ENCODE results near the gene UNC5C. TPM values are rescaled to one million over a fixed set of nuclear protein-coding genes. Genes with fewer than 3 reads are reported as not detected.

UNC5C gene
- total RNA-seq, 1 donor from 2014 or later = not detected

DNA sequence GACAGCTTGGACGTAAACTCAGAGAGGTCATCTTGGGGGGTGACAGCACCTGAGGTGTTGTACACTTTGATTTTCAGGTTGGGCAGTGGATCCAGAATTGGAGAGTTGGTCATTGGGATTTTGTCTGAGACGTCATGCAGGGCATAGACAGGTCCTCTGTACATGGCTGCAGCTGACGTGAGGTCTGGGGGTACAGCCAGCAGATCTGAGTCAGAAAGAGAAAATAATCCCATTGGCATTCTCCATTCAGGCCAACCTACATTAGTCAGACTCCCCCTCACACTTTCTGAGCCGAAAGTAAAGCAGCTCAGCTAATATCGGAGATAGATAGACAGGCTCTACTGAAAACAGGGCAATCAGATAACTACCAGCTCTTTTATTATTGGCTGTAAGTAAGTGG lies 329.7 kb downstream of the UNC5C start:
- Histone ChIP-seq H3K27me3 (ENCODE audit: control insufficient read depth, insufficient read depth, low read length) (no peaks in the 10 kb centered on the region), H3K4me3 (ENCODE audit: low read depth, low read length) (no peak overlapping the region), H3K36me3 (ENCODE audit: control insufficient read depth, insufficient read depth, low read length) (no peaks in the 10 kb centered on the region)
- DNase-seq (ENCODE audit: low read depth) (no peak), FAIRE-seq (no peak)
- TF ChIP-seq, protein P1, sequence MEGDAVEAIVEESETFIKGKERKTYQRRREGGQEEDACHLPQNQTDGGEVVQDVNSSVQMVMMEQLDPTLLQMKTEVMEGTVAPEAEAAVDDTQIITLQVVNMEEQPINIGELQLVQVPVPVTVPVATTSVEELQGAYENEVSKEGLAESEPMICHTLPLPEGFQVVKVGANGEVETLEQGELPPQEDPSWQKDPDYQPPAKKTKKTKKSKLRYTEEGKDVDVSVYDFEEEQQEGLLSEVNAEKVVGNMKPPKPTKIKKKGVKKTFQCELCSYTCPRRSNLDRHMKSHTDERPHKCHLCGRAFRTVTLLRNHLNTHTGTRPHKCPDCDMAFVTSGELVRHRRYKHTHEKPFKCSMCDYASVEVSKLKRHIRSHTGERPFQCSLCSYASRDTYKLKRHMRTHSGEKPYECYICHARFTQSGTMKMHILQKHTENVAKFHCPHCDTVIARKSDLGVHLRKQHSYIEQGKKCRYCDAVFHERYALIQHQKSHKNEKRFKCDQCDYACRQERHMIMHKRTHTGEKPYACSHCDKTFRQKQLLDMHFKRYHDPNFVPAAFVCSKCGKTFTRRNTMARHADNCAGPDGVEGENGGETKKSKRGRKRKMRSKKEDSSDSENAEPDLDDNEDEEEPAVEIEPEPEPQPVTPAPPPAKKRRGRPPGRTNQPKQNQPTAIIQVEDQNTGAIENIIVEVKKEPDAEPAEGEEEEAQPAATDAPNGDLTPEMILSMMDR (IDR thresholded peaks at IDR 0.05; ENCODE audit: insufficient read depth, low read length, severe bottlenecking) = no peak

DNA sequence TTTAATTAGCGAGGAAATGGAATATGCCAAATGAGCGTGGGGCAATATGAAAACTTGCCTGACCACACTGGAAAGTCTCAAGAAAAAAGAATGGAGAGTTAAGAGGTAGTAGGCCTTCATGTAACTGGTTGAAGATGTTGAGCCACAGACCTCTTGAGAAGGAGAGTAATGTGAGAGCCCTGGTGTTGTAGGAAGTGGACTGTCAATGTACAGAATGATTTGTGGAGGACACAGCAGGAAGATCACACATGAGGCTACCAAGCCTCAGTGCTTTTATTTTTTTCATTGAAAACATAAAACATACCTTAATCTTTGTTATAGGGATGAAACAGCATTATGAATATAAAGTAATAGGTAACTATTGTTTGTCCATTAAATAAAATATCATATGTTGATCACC lies 331.6 kb downstream of the UNC5C start:
- Histone ChIP-seq H3K36me3 (ENCODE audit: control insufficient read depth, insufficient read depth, low read length) (no peaks in the 10 kb centered on the region), H3K27me3 (ENCODE audit: control insufficient read depth, insufficient read depth, low read length) (no peaks in the 10 kb centered on the region), H3K4me3 (ENCODE audit: low read depth, low read length) (no peak overlapping the region)
- no peak for FAIRE-seq
- TF ChIP-seq, protein P1 (IDR thresholded peaks at IDR 0.05; ENCODE audit: insufficient read depth, low read length, severe bottlenecking) = no peak
- DNase-seq (ENCODE audit: low read depth) = no peak

DNA sequence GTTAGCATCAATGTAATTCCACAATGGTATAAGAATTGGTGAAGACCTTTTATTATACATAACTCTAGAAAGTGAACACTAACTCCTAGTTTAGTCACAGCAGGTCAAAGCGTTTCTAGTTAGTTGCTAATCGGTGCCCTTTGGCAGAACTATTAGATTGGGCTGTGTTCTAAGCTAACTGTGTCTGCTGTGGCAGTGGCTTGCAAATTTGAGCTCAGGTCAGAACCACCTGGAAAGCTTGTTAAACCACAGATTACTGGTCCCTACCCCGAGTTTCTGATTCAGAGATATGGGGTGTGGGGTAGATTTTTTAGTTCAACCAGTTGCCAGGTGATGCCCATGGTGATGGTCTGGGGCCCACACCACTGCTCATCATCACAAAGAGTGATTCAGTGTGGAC lies 332.1 kb downstream of the UNC5C start:
- H3K4me3 ChIP-seq (ENCODE audit: low read depth, low read length) = no peak overlapping the region
- DNase-seq (ENCODE audit: low read depth) = no peak
- TF ChIP-seq, protein P1 (IDR thresholded peaks at IDR 0.05; ENCODE audit: insufficient read depth, low read length, severe bottlenecking) = no peak
- no peak for FAIRE-seq
- no peaks in the 10 kb centered on the region for H3K27me3 ChIP-seq (ENCODE audit: control insufficient read depth, insufficient read depth, low read length)
- H3K36me3 ChIP-seq (ENCODE audit: control insufficient read depth, insufficient read depth, low read length) = no peaks in the 10 kb centered on the region

DNA sequence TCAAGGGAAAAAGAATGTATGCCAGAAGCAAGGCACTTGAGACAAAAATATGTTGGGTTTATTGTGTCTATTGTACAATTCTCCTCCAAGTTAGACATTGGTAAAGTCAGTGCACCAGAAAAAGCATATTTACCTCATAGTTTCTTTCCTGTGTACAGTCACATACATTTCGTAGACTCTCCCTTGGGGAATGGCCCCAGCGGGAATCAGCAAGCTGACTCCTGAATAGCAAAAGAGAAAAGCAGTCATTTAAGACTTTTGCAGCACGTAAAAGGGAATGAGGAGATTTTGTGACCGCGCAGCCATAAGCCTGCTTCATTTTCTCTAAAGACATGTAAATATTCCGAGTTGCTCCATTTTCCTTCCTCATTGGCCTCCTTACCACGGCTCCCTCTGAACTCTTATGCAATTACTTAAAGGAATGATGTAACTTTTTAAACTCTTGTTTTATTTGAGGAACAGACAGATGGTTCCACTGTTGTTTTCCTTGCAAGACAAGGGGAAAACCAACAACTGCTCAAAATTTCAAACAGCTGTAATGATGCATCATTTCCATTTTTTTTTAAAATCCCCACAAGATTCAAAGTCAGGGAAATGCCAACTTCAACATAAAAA lies 332.7 kb downstream of the UNC5C start:
- FAIRE-seq (no peak), DNase-seq (ENCODE audit: low read depth) (no peak)
- no peaks in the 10 kb centered on the region for H3K36me3 ChIP-seq (ENCODE audit: control insufficient read depth, insufficient read depth, low read length)
- TF ChIP-seq, protein P1 (IDR thresholded peaks at IDR 0.05; ENCODE audit: insufficient read depth, low read length, severe bottlenecking) = no peak
- no peak overlapping the region for H3K4me3 ChIP-seq (ENCODE audit: low read depth, low read length)
- H3K27me3 ChIP-seq (ENCODE audit: control insufficient read depth, insufficient read depth, low read length) = no peaks in the 10 kb centered on the region

DNA sequence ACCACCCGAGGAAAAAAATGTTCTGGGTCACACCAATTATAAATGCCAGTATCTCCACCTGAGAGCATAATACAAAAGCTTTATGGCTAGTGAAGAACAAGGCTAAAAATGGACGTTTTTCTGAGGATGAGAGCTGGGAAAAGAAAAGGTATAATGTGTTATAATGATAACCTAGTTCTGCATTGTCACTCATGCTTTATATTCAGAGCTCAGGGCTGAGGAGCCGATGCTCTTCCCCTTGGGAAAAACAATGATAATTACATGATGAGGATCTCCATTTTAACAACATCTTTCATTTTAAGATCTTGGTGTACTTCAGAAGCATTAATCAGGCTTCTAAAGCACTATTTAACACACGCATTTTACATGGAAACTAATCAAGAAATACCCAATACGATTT lies 333.7 kb downstream of the UNC5C start:
- FAIRE-seq = no peak
- TF ChIP-seq, protein P1 (IDR thresholded peaks at IDR 0.05; ENCODE audit: insufficient read depth, low read length, severe bottlenecking) = no peak
- Histone ChIP-seq H3K4me3 (ENCODE audit: low read depth, low read length) (no peak overlapping the region), H3K27me3 (ENCODE audit: control insufficient read depth, insufficient read depth, low read length) (no peaks in the 10 kb centered on the region), H3K36me3 (ENCODE audit: control insufficient read depth, insufficient read depth, low read length) (no peaks in the 10 kb centered on the region)
- no peak for DNase-seq (ENCODE audit: low read depth)

DNA sequence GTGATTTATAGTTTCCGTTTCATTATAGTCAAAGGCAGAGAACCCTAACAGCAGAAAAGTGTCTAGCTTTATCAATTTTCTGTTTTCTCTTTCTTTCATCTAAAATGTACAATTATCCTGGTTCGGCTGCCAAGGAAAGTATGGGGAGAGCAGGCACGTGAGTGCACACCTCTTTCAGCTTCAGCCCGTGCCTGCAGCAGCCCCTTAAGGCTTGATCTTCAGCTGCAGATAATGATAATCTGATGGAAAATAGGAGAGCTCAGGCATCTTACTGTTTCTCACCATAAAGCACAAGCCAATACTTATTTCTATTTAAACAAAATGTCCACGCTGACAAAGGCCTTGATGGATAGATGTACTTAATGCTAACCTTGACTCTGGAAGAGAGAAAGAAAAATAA lies 334.4 kb downstream of the UNC5C start:
- Histone ChIP-seq H3K27me3 (ENCODE audit: control insufficient read depth, insufficient read depth, low read length) (no peaks in the 10 kb centered on the region), H3K4me3 (ENCODE audit: low read depth, low read length) (no peak overlapping the region), H3K36me3 (ENCODE audit: control insufficient read depth, insufficient read depth, low read length) (no peaks in the 10 kb centered on the region)
- FAIRE-seq (no peak), DNase-seq (ENCODE audit: low read depth) (no peak)
- TF ChIP-seq, protein P1 (IDR thresholded peaks at IDR 0.05; ENCODE audit: insufficient read depth, low read length, severe bottlenecking) = no peak

Measured in bronchial epithelial cell (primary cell).